CD14-positive monocyte (primary cell): Measurements from ENCODE around the gene UPF3A. TPM values are rescaled to one million over a fixed set of nuclear protein-coding genes. Genes with fewer than 3 reads are reported as not detected.

ENCODE experiments used
- DNase-seq, 3 donors: peaks; one replicate each; pipeline ENCODE4 v3.0.0-alpha.2; 2011 to 2022
- H2AFZ ChIP-seq: 2 replicates; pipeline ENCODE4 v1.6.0; 2012; ENCODE audit warnings: mild to moderate bottlenecking, low read depth, low read length, inconsistent platforms; ENCODE audit not compliant: insufficient read depth, poor library complexity, severe bottlenecking
- H3K27ac ChIP-seq, 2 donors: 1 replicate in 1 of 2; 2 replicates in 1 of 2; pipeline ENCODE4 v1.5.1; 2012 to 2013; ENCODE audit warnings: low read length in 2 of 2, control low read depth in 1 of 2, inconsistent platforms in 1 of 2, low read depth in 1 of 2, mild to moderate bottlenecking in 1 of 2
- H3K27me3 ChIP-seq, 2 donors: one replicate each; pipeline versions ENCODE4 v1.6.0 to v1.6.1; 2011 to 2013; ENCODE audit warnings: low read length in 2 of 2; ENCODE audit not compliant: control insufficient read depth in 2 of 2, insufficient read depth in 2 of 2
- H3K36me3 ChIP-seq, 2 donors: replicated peaks in 1 of 2; 1 replicate in 1 of 2; 2 replicates in 1 of 2; pipeline versions ENCODE4 v1.5.1 to v1.6.1; 2012 to 2013; ENCODE audit warnings: low read length in 2 of 2, control low read depth in 1 of 2, inconsistent platforms in 1 of 2, mild to moderate bottlenecking in 1 of 2; ENCODE audit not compliant: insufficient read depth in 2 of 2, control insufficient read depth in 1 of 2
- H3K4me1 ChIP-seq, 2 donors: 1 replicate in 1 of 2; 2 replicates in 1 of 2; pipeline versions ENCODE4 v1.5.1 to v1.6.1; 2012 to 2013; ENCODE audit warnings: low read length in 2 of 2, control low read depth in 1 of 2, inconsistent platforms in 1 of 2, mild to moderate bottlenecking in 1 of 2, moderate library complexity in 1 of 2; ENCODE audit not compliant: insufficient read depth in 2 of 2, control insufficient read depth in 1 of 2
- H3K4me2 ChIP-seq: replicated peaks from 2 replicates; pipeline ENCODE3; 2012; ENCODE audit warnings: low read length, moderate library complexity, mild to moderate bottlenecking; ENCODE audit not compliant: poor library complexity, severe bottlenecking; ENCODE audit errors: extremely low read depth
- H3K4me3 ChIP-seq, 3 experiments: fragments of 200-600 bp in 1 of 3; sonication (generic) in 1 of 3; replicated peaks in 1 of 3; 1 replicate in 2 of 3; 2 replicates in 1 of 3; pipeline ENCODE4 v1.5.1; 2011 to 2013; ENCODE audit warnings: low read length in 3 of 3, mild to moderate bottlenecking in 3 of 3, control low read depth in 2 of 3, low read depth in 2 of 3, inconsistent platforms in 1 of 3, moderate library complexity in 1 of 3
- H3K79me2 ChIP-seq: 2 replicates; pipeline ENCODE4 v1.6.0; 2012; ENCODE audit warnings: mild to moderate bottlenecking, control low read depth, inconsistent platforms, low read length, moderate library complexity; ENCODE audit not compliant: insufficient read depth
- H3K9ac ChIP-seq: 2 replicates; pipeline ENCODE4 v1.6.0; 2017; ENCODE audit warnings: low read length, mild to moderate bottlenecking; ENCODE audit not compliant: insufficient read depth, poor library complexity, severe bottlenecking
- H3K9me3 ChIP-seq, 2 donors: replicated peaks in 1 of 2; 1 replicate in 1 of 2; 2 replicates in 1 of 2; pipeline versions ENCODE4 v1.5.1 to v1.6.1; 2012 to 2013; ENCODE audit warnings: low read length in 2 of 2, control low read depth in 1 of 2; ENCODE audit not compliant: control insufficient read depth in 1 of 2, insufficient read depth in 1 of 2
- H4K20me1 ChIP-seq: 2 replicates; pipeline ENCODE4 v1.6.0; 2012; ENCODE audit warnings: mild to moderate bottlenecking, low read length, control low read depth, moderate library complexity; ENCODE audit not compliant: insufficient read depth
- H3K27ac Mint-ChIP-seq, 7 donors: one replicate each; pipeline ENCODE4 v1.8.0; 2020; ENCODE audit warnings: mild to moderate bottlenecking in 7 of 7, mixed read lengths in 7 of 7, moderate library complexity in 6 of 7, inconsistent platforms in 2 of 7
- H3K27me3 Mint-ChIP-seq, 3 donors: one replicate each; pipeline ENCODE4 v1.8.0; 2021 to 2022; ENCODE audit warnings: low read depth in 3 of 3, mild to moderate bottlenecking in 3 of 3, mixed read lengths in 3 of 3, moderate library complexity in 3 of 3, inconsistent platforms in 1 of 3
- H3K36me3 Mint-ChIP-seq, 2 donors: one replicate each; pipeline ENCODE4 v1.8.0; 2020; ENCODE audit warnings: mixed read lengths in 2 of 2, inconsistent platforms in 1 of 2, mild to moderate bottlenecking in 1 of 2
- H3K4me1 Mint-ChIP-seq: one replicate; pipeline ENCODE4 v1.8.0; 2020; ENCODE audit warnings: mild to moderate bottlenecking, mixed read lengths
- H3K4me3 Mint-ChIP-seq, 2 donors: one replicate each; pipeline ENCODE4 v1.8.0; 2020; ENCODE audit warnings: mild to moderate bottlenecking in 2 of 2, mixed read lengths in 2 of 2, moderate library complexity in 1 of 2
- H3K9me3 Mint-ChIP-seq, 7 donors: one replicate each; pipeline ENCODE4 v1.8.0; 2020 to 2022; ENCODE audit warnings: mixed read lengths in 7 of 7, mild to moderate bottlenecking in 6 of 7, moderate library complexity in 6 of 7, inconsistent platforms in 2 of 7
- CTCF ChIP-seq: fragments of 200-600 bp; IDR thresholded peaks from one replicate; pipeline ENCODE4 v1.8.0; 2022; ENCODE audit warnings: antibody characterized with exemption, mild to moderate bottlenecking
- WGBS: methylation state at CpG from one replicate; pipeline ENCODE4 v1.1.5; 2013; ENCODE audit warnings: missing lambda C conversion rate; ENCODE audit not compliant: insufficient coverage; 5-methylcytosine and 5-hydroxymethylcytosine counted together
- intact Hi-C, 2 donors: fragments of 100-400 bp; cut with micrococcal nuclease; formaldehyde crosslinking; loops; one replicate each; pipeline versions ENCODE4 v1.15.0 to v1.15.1; 2023
- polyA plus RNA-seq, 3 donors: library from polyadenylated mRNA; depleted of rRNA in 1 of 3; unstranded in 2 of 3; stranded (reverse) in 1 of 3; fragments of 300-500 nt in 2 of 3; fragments of >200 nt in 1 of 3; fragmentation: Illumina TruSeq in 2 of 3; gene quantifications; 1 replicate in 2 of 3; 2 replicates in 1 of 3; pipeline ENCODE4 v1.2.3, GENCODE V29; 2012 to 2021

UPF3A gene
- polyA plus RNA-seq, 3 donors = 6.1 to 39.1 (median 7.0) TPM

GRCh38 chr13:114328034-114328433, 46.6 kb downstream of the UPF3A start:
- H3K4me2 ChIP-seq = no peak overlapping the region
- Mint-ChIP-seq H3K9me3 (peaks cover 0 to 3% (median 0%) of the 10 kb centered on the region in 7 donors), H3K27ac (peak overlapping the region in 6 of 7 donors; percentile 26 to 75 (median 56)), H3K4me3 (no peak overlapping the region), H3K36me3 (peaks cover 30 to 40% of the 10 kb centered on the region in 2 donors), H3K4me1 (peaks cover 27% of the 10 kb centered on the region), H3K27me3 (peaks cover 0 to 3% (median 2%) of the 10 kb centered on the region in 3 donors)
- 80% methylated on average over 1 of the region's 6 CpGs for WGBS
- peak overlapping the region in 1 of 2 donors; percentile 11 for H3K27ac ChIP-seq
- H3K4me1 ChIP-seq = peaks cover 18 to 23% of the 10 kb centered on the region in 2 donors
- no peak overlapping the region for H2AFZ ChIP-seq
- peaks cover 29% of the 10 kb centered on the region for H3K79me2 ChIP-seq
- H3K9ac ChIP-seq = no peak overlapping the region
- intact Hi-C loops = no loop called here
- H3K9me3 ChIP-seq = no peaks in the 10 kb centered on the region
- no peak for DNase-seq
- H3K4me3 ChIP-seq = no peak overlapping the region
- H3K27me3 ChIP-seq = no peaks in the 10 kb centered on the region
- peaks cover 11% of the 10 kb centered on the region for H4K20me1 ChIP-seq
- peaks cover 25 to 46% of the 10 kb centered on the region in 2 donors for H3K36me3 ChIP-seq
- TF ChIP-seq CTCF = no peak

GRCh38 chr13:114328595-114328994, 47.2 kb downstream of the UPF3A start:
- Histone ChIP-seq H3K9ac (no peak overlapping the region), H3K4me3 (no peak overlapping the region), H3K4me2 (no peak overlapping the region), H3K36me3 (peaks cover 20 to 40% of the 10 kb centered on the region in 2 donors), H3K9me3 (no peaks in the 10 kb centered on the region), H3K79me2 (peaks cover 26% of the 10 kb centered on the region), H2AFZ (no peak overlapping the region), H3K27me3 (no peaks in the 10 kb centered on the region), H3K4me1 (peaks cover 18 to 23% of the 10 kb centered on the region in 2 donors), H4K20me1 (peaks cover 11% of the 10 kb centered on the region), H3K27ac (peak overlapping the region in 1 of 2 donors; percentile 11)
- H3K27ac Mint-ChIP-seq = peak overlapping the region in 2 of 7 donors; percentile 24 to 58
- intact Hi-C loops = no loop called here
- no peak for TF ChIP-seq CTCF
- H3K27me3 Mint-ChIP-seq = peaks cover 0 to 3% (median 2%) of the 10 kb centered on the region in 3 donors
- H3K4me3 Mint-ChIP-seq = no peak overlapping the region
- WGBS = no CpG with 5 or more reads among the region's 1 CpG
- peaks cover 0 to 3% (median 0%) of the 10 kb centered on the region in 7 donors for H3K9me3 Mint-ChIP-seq
- H3K4me1 Mint-ChIP-seq = peaks cover 27% of the 10 kb centered on the region
- peaks cover 28 to 34% of the 10 kb centered on the region in 2 donors for H3K36me3 Mint-ChIP-seq
- DNase-seq = no peak
